Subcutaneous adipose tissue (tissue), 4 donors: ENCODE measurements around the gene ARHGAP21. TPM values are rescaled to one million over a fixed set of nuclear protein-coding genes. Genes with fewer than 3 reads are reported as not detected.

ENCODE experiments used
- CTCF ChIP-seq: fragments of 450-650 bp; IDR thresholded peaks from one replicate; pipeline ENCODE4 v1.5.1; 2016; ENCODE audit warnings: low read depth, mild to moderate bottlenecking, control low read depth, antibody characterized with exemption, moderate library complexity
- total RNA-seq, 4 donors: library from RNA; depleted of rRNA; stranded (reverse); fragments of >200 nt; gene quantifications; one replicate each; pipeline ENCODE4 v1.1.0, GENCODE V29; 2016

The ARHGAP21 gene
- total RNA-seq, 4 donors from 2014 or later: 117 to 235 (median 161) TPM

- no peak for TF ChIP-seq CTCF
Observed at GRCh38 chr10:24590697-24591457, 132.8 kb downstream of the ARHGAP21 start.

- TF ChIP-seq CTCF: no peak
Observed at GRCh38 chr10:24589265-24589664, 134.4 kb downstream of the ARHGAP21 start.

GRCh38 chr10:24579906-24580305 is 143.8 kb downstream of the ARHGAP21 start:
- TF ChIP-seq CTCF: no peak

GRCh38 chr10:24579448-24579847 is 144.2 kb downstream of the ARHGAP21 start:
- TF ChIP-seq CTCF: no peak

GRCh38 chr10:24575481-24576002 is 148.1 kb downstream of the ARHGAP21 start:
- no peak for TF ChIP-seq CTCF

GRCh38 chr10:24574578-24575155 is 149.0 kb downstream of the ARHGAP21 start:
- TF ChIP-seq CTCF: no peak

GRCh38 chr10:24574161-24574560 is 149.5 kb downstream of the ARHGAP21 start:
- TF ChIP-seq CTCF: no peak
